Measurements from ENCODE around the gene OR2T10. TPM values are rescaled to one million over a fixed set of nuclear protein-coding genes. Genes with fewer than 3 reads are reported as not detected.
"Not testable (repeated sequence)": the region's sequence is repeated elsewhere in the genome, so short reads cannot be mapped to it uniquely, and the experiment has no call there.

OR2T10 gene
- total and polyA plus RNA-seq, 12 donors = not detected

GRCh38 chr1:248590055-248590454 lies 7.4 kb downstream of the OR2T10 start:
- Histone ChIP-seq H3K9me3 (replicated peaks in 1 of 3) (no peaks in the 10 kb centered on the region), H3K27ac (no peak overlapping the region), H3K36me3 (replicated peaks in 1 of 2) (no peaks in the 10 kb centered on the region), H3K27me3 (no peaks in the 10 kb centered on the region), H3K4me3 (no peak overlapping the region), H3K4me1 (replicated peaks in 1 of 2) (no peaks in the 10 kb centered on the region)
- 88 to 91% (median 89%) methylated on average over 17 of the region's 17 CpGs for WGBS, 4 donors
- no peak for DNase-seq
- intact Hi-C loops (cut with DNase I) = no loop called here
- TF ChIP-seq CTCF (IDR thresholded peaks at IDR 0.05) (no peak), POLR2A (IDR thresholded peaks at IDR 0.05) (no peak)

- TF ChIP-seq CTCF (IDR thresholded peaks at IDR 0.05) = no peak
- no peak for TF ChIP-seq POLR2A (IDR thresholded peaks at IDR 0.05)
- no peaks in the 10 kb centered on the region for H3K36me3 ChIP-seq (replicated peaks in 1 of 2)
- DNase-seq = no peak
- no peaks in the 10 kb centered on the region for H3K4me1 ChIP-seq (replicated peaks in 1 of 2)
- no peaks in the 10 kb centered on the region for H3K27me3 ChIP-seq
- 76 to 79% (median 78%) methylated on average over 3 of the region's 3 CpGs for whole genome bisulfite sequencing, 4 donors
- H3K4me3 ChIP-seq = no peak overlapping the region
- intact Hi-C loops (cut with DNase I) = no loop called here
- no peak overlapping the region for H3K27ac ChIP-seq
- no peaks in the 10 kb centered on the region for H3K9me3 ChIP-seq (replicated peaks in 1 of 3)
Measured at GRCh38 chr1:248589334-248589733, 8.2 kb downstream of the OR2T10 start.

- H3K4me1 ChIP-seq (replicated peaks in 1 of 2) = no peaks in the 10 kb centered on the region
- H3K36me3 ChIP-seq (replicated peaks in 1 of 2) = no peaks in the 10 kb centered on the region
- 68 to 76% (median 71%) methylated on average over 3 of the region's 3 CpGs for WGBS, 4 donors
- no peak for DNase-seq
- no peak overlapping the region for H3K4me3 ChIP-seq
- no peaks in the 10 kb centered on the region for H3K27me3 ChIP-seq
- TF ChIP-seq POLR2A (IDR thresholded peaks at IDR 0.05) (no peak), CTCF (IDR thresholded peaks at IDR 0.05) (no peak)
- intact Hi-C loops (cut with DNase I) = no loop called here
- H3K27ac ChIP-seq = no peak overlapping the region
- no peaks in the 10 kb centered on the region for H3K9me3 ChIP-seq (replicated peaks in 1 of 3)
Measured at GRCh38 chr1:248585266-248585665, 12.2 kb downstream of the OR2T10 start.

GRCh38 chr1:248576260-248576980 lies 21.1 kb downstream of the OR2T10 start:
- H3K36me3 ChIP-seq (replicated peaks in 1 of 2) = no peaks in the 10 kb centered on the region
- WGBS, 4 donors = 64 to 68% (median 66%) methylated on average over 9 of the region's 9 CpGs
- no peak overlapping the region for H3K4me3 ChIP-seq
- H3K27ac ChIP-seq = no peak overlapping the region
- TF ChIP-seq POLR2A (IDR thresholded peaks at IDR 0.05) (no peak), CTCF (IDR thresholded peaks at IDR 0.05) (no peak)
- H3K27me3 ChIP-seq = no peaks in the 10 kb centered on the region
- H3K9me3 ChIP-seq (replicated peaks in 1 of 3) = no peaks in the 10 kb centered on the region
- DNase-seq = no peak
- H3K4me1 ChIP-seq (replicated peaks in 1 of 2) = no peaks in the 10 kb centered on the region
- intact Hi-C loops (cut with DNase I) = no loop called here

- 75 to 84% (median 79%) methylated on average over 2 to 3 of the region's 3 CpGs for WGBS, 4 donors
- DNase-seq; H3K27me3 ChIP-seq; H3K27ac ChIP-seq; H3K36me3 ChIP-seq (replicated peaks in 1 of 2); H3K4me3 ChIP-seq; intact Hi-C loops (cut with DNase I); H3K4me1 ChIP-seq (replicated peaks in 1 of 2); H3K9me3 ChIP-seq (replicated peaks in 1 of 3): not testable (repeated sequence)
Measured at GRCh38 chr1:248574657-248575056, 22.8 kb downstream of the OR2T10 start, which contains the start of gene OR2T34. Gene OR2T34 (minus strand): TSS chr1:248574757. CDS start chr1:248574757, 0 bp downstream.

- WGBS, 4 donors = 53 to 78% (median 77%) methylated on average over 2 to 6 of the region's 8 CpGs
- H3K4me1 ChIP-seq (replicated peaks in 1 of 2); DNase-seq; H3K36me3 ChIP-seq (replicated peaks in 1 of 2); H3K9me3 ChIP-seq (replicated peaks in 1 of 3); intact Hi-C loops (cut with DNase I); H3K27me3 ChIP-seq; H3K27ac ChIP-seq; H3K4me3 ChIP-seq: not testable (repeated sequence)
Measured at GRCh38 chr1:248573856-248574255, 23.6 kb downstream of the OR2T10 start.

- H3K27ac ChIP-seq, DNase-seq: not testable (repeated sequence)
- no CpG with 5 or more reads among the region's 1 CpG for WGBS, 4 donors
Measured at GRCh38 chr1:248572049-248572448, 25.5 kb downstream of the OR2T10 start.

More at GRCh38 chr1:248572049-248572448, 25.5 kb downstream of the OR2T10 start:
- H3K36me3 ChIP-seq (replicated peaks in 1 of 2); intact Hi-C loops (cut with DNase I); H3K9me3 ChIP-seq (replicated peaks in 1 of 3); H3K27me3 ChIP-seq; H3K4me1 ChIP-seq (replicated peaks in 1 of 2); H3K4me3 ChIP-seq: not testable (repeated sequence)

Data from adrenal gland (tissue), 12 donors.